Activated CD4-positive, CD25-positive, alpha-beta regulatory T cell treated with anti-CD3 and anti-CD28 coated beads, Interleukin-2, amount 50 U/mL, for 16 hours (primary cell): ENCODE data around the gene NAP1L1.
A peak's percentile ranks its signal among the peaks of the same experiment; 100 is the strongest.

Experiments
- DNase-seq: peaks from one replicate; pipeline ENCODE4 v3.0.0-alpha.2; 2020; ENCODE audit warnings: low read depth, low spot score

Gene NAP1L1

DNA sequence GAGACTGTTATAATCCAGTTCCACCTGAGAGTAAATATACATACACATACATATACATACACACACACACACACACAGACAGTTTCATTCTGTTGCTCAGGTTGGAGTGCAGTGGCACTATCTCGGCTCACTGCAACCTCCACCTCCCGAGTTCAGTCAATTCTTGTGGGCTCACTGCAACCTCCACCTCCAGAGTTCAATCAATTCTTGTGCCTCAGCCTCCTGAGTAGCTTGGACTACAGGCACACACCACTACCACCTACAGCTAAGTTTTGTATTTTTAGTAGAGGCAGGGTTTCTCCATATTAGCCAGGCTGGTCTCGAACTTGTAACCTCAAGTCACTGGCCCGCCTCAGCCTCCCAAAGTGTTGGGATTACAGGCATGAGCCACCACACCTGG, 44.0 kb downstream of the NAP1L1 start:
- no peak for DNase-seq

DNA sequence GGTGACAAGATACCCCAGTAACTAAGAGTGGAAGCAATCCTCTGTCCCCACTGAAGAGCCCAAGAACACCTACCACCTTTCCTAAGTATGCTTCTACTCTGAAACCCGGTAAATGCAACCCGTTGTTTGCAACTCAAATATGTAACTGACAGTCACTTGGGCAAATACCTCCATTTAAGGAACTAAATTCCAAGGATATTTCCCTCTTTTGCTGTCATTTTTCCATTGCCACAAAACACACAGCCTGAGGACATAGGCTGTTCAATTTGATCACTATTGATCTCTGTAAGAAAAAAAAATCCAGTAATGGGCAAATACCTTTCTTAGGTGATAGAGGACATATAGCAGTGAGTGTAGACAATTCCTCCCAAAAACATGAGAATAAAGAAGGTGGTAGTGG, 46.3 kb downstream of the NAP1L1 start:
- DNase-seq: no peak

DNA sequence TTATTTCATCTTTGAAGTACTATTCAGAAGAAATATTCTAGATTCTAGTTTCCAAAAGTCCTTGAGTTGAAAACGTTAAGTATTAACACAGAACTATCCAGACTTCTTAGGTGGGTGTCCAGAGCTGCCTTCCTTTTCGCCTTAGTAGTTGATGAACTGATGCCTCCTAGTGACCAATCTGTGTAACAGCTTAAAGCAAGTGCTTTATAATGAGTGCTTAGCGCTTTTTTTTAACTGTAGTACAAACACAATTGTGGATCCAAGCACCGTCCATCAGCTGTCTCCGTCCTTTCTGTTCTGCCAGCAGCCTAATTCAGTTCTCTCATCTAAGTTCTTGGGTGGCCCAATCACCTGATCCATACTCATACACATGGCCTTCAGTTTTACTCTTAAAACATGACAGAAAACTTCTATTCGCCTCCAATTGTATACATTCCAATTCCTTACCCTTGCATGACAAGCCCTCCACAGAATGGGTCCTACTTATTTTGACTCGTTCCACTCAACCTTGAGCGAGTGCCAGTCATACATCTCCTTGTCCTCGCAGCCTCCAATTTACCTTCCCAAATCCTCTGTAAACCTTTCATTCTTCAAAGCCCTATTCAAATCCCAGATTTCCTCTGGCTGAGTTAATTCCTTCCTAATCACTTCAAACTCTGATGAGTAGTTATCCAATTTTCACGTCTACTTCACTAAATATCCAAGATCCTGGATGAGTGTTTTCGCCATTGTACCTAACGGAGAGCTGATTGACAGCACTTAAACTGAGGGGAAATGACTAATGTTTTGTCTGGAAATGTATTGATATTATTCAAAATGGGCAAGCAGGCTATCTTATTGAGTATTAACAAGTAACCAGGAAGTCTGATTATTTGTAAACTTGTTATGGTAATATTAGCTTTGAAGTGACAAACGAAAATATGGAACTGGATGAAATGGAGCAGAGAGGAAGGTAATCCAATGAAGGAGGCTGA, 47.1 kb downstream of the NAP1L1 start:
- peak; percentile 6 for DNase-seq

DNA sequence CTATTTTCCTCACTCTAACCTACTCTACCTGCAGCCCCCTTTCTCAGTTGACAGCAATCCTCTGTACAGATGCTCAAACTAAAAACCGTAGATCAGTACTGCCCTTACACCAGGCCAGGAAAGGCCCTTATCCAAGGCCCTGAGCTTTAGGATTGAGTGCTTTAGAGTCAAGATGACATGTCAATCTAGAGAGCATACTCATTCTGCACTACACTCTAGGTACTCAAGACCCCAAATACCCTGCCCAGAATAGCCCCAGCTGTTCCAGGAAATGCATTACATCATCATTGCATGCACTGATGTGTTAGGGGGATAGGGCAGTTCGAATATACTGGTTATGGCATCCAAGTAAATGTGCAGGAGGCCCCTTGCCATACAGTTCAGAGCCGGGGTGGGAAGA, 49.4 kb downstream of the NAP1L1 start:
- DNase-seq: no peak

DNA sequence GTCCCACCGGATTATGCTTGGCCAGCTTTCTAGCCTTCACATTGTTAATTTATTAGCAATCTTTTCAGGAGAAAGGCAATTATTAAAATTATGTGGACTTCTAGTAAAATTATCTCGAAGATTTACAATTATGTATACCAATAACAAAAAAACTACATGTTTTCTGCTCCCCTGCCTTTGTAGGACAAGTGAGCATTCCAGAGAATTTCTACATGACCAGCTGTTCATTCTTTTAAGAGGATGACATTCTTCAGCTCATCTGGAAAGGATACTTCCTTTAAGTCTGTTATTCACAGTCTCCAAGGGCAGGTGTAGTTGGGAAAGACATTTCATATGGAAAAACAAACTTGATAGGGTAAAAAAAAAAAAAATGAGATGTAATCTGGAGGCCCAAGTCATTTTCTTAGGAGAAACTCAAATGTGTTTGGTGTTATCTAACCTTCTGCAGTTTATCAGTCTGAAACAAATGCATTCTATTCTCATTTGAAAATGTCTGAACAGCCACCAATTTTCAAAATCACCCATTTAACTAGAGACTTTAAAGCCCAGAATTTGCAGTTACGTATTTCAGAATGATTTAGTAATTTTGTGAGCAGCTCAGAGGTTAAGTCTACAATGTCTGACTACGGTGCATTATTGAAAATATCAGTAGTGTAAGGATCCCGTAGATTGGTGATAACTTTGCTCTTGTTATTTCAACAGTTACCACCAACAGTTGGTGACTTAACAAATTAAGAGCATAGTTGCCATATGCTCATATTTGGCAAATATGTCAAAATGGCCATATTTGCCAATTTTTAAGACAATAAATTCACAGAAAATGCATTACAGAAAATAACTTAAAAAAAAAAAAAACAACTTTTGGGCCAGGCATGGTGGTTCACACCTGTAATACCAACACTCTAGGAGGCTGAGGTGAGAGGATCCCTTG, 51.1 kb downstream of the NAP1L1 start:
- no peak for DNase-seq

GRCh38 chr12:76032043-76032981, 52.2 kb downstream of the NAP1L1 start:
- DNase-seq: peak; percentile 4

DNA sequence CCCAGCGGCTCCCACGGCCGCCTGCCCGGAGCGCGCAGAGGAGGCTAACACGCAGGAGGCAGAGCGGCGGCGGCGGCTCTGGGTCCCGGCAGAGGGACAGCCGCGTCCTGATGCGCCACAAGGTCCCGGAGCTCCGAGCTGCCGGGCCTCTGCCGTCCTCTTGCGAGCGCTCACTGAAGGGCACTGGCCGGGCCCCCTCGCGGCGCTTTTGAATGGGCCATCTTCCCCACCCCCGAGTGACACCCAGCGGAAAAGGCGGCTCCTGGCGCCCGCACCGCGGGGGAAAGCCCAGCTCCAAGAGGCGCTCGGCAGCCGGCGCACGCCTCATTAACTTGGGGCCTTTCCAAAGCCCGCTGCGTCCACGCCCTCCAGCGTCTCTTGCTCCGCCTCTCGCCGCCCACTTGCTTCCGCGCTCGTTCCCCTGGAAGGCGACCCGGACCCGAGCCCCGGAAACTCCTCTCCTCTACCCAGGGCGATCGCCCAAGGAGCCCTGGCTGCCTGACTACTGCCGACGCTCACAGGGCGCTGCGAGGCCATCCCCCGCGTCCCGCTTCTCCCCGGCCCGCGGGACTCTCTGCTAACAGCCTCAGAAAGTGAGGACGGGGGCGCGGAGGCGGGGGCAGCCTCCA, 53.0 kb downstream of the NAP1L1 start, which contains the start of gene PHLDA1:
Gene PHLDA1, minus strand, starts transcription at position 363 of the 629 bp plus-strand sequence.
- peak; percentile 86 for DNase-seq

- DNase-seq: no peak
Measured at GRCh38 chr12:76031081-76031413, 53.4 kb downstream of the NAP1L1 start.

DNA sequence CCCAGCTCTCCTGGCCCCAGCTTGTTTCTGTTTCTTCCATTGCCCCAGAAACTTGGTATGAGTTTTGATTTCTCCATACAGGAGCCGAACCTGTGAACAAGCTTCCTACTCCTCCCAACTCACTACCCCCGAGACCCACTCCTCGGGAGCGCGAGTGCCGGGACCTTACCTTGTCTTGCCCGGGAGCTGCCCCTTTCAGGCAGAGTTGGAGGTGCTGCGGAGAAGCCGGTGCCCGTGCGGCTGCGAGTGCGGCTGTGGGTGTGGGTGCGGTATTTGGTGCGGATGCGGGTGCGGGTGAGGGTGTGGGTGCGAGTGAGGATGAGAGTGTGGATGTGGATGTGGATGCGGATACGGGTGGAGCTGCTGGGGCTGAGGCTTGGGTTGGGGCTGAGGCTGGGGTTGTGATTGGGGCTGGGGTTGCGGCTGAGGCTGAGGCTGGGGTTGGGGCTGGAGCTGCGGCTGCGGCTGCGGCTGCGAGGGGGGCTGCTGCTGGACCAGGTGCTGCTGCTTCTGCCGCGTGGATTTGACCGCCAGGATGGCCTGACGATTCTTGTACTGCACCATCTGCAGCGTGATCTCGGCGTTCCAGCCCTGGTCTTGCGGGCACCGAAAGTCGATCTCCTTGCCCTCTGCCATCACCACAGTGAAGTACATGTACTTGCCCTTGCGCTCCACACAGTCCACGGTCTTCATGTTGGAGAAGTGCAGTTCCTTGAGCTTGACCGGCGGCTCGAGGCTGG, 54.0 kb downstream of the NAP1L1 start:
- DNase-seq: peak; percentile 8

GRCh38 chr12:76029982-76030340, 54.5 kb downstream of the NAP1L1 start:
- DNase-seq: peak; percentile 9

DNA sequence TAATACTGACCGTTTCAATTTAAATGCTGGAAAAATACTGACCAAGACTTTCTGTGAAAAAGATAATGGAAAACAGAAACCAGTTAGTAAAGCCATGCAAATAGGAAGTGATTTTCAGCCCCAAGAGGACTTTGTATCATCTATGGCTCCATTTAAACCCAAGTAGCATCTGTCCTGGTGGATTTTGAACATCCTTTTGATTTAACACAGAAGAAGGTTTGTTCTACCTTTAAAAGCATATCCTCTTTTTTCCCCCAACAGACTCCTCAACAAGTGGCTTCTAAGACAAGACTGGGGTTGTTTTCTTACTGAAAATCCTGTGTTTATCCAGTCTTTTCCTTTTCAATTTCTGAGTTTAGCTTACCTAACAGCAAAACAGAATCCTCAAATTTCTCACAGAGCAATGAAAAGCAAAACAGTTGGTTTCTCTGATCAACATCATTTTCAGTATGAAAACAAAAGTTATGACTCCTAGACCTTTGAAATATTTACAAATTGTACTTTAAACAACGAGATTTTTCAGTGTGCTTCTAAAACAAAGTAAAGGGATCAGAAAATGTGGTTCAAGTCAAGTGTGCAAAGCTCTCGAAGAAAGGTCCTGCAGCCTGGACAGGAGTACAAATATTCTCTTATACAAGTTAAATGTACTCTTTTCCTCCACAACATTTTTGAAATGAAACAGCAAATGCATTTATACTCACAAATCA, 55.8 kb downstream of the NAP1L1 start:
- no peak for DNase-seq

- DNase-seq: no peak
Measured at GRCh38 chr12:76026643-76027063, 57.8 kb downstream of the NAP1L1 start.

DNA sequence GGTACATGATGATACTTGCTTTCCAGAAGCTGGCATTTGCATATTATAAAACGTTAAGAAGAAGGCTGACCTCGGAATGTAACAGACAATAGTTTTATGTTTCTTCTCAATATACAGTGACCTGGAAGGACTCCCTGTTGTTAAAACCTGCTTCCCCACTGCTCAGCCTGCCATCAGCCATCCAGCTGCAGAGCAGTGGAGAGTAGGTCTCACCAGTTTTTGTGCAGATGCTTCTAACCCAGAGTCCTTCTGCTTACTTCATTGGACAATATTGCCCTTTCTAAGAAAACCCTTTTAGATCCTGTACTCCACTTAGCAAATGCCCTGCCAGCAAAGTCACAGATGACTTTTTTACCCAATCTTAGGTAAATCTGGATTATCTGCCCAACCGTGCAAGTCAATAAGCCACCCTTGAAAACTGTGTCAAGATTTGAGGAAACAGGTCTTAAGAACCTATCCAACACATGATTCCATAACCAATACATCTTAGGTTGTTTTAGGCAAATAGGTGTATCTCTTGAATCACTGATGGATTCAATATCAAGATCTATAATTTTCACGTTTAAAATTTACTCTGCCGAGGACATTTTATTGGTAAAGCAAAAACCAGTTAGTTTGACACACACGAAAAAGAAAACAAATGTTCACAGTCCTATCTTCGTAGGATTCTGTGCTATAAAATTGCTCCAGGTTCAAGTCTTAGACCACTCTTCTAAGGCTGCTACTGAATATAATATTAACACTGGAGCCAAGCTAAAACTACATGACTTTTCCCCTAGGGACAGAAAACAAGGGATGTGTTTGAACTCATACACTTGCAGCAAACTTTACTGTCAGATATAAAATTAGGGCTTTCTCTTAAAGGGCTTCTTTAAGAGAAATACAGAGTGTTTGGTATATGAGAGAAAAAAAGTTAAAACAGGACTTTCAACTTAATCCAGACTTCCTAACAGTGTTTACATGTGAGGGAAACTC, 58.6 kb downstream of the NAP1L1 start:
- DNase-seq: no peak

DNA sequence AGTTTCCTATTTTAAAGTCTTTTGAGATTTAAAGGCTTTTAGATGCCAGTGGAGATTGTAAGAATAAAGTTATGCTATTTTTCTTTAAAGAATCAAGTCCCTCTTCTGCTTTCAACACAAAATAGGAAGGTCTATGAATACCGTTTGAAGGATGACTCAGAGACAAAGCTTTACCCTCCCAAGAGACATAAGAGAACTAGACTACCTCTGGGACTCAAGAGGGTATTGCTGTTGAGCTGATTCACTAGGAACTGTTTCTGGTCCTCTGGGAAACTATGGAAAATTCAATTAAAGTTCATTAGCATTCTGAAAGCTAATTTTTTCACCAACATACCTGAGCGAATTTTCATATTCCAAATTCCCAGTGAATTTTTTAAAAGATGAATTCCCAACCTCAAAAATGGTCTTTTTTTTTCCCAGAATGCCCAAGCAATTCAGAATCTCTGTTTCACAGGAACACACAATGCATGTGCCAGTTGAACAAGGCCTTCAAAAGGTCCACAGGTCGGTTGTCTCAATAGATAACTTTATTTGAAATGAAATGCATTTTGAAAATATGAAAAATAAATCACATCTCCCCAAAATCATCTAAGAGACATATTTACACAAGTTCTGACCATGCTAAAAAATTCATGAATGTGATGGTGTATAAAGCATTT, 59.4 kb downstream of the NAP1L1 start:
- no peak for DNase-seq

- no peak for DNase-seq
Measured at GRCh38 chr12:76024102-76024781, 60.2 kb downstream of the NAP1L1 start.

DNA sequence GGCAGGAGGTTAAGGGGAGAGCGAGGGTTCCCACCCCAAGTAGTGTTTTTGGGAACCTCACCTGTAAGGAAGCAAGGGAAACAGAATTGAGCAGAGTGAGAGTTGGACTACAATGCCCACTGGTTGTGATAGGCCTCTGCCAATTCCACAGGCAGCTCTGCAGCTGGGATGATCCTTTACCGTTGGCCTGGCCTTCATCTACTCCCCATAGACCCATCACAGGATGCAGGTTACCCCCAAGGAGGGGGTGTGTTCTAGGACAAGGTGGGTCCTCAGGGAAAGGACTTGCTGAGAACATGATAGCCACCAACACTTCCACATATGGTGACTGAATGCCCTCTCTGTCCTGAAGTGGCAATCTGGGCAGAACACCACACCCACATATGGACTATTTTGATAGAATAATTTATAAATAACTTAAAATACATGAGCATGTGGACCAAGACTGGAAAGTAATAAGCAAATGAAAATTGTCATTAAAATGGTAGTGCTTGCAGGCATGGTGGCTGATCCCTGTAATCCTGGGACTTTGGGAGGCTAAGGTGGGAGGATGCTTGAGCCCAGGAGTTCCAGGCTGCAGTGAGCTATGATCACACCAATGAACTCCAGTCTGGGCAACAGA, 61.3 kb downstream of the NAP1L1 start:
- no peak for DNase-seq

DNA sequence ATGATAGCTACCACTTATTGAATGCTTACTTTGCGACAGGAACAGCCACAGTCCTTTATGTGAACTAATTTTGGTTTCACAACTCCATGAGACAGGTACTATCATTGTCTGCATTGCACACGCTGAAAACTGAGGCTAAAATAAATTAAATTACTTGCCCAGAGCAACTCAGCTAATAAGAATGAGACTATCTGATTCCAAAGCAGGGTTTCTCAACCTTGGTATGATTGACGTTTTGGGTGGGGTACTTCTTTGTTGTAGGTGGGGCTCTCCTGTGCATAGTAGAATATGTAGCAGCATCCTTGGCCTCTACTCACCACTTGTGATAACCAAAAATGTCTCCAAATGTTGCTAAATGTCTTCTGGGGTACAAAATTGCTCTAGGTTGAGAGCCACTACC, 62.0 kb downstream of the NAP1L1 start:
- DNase-seq: no peak
